HG03095 (cell line): ENCODE data around the gene CSF3.

ENCODE experiments used
- ATAC-seq: cut with Tn5 transposase; IDR thresholded peaks from one replicate; pipeline ENCODE4 v1.9.1; 2021; ENCODE audit warnings: moderate library complexity; ENCODE audit not compliant: unreplicated experiment

Gene CSF3

GRCh38 chr17:40060887-40061608 lies 45.8 kb downstream of the CSF3 start:
- no peak for ATAC-seq

- ATAC-seq, result no peak
These were observed 46.4 kb downstream of the CSF3 start for GRCh38 chr17:40061609-40062038.

- peak; percentile 51 for ATAC-seq
These were observed 47.3 kb downstream of the CSF3 start, which contains the start of gene THRA for GRCh38 chr17:40062329-40063186. TSS of gene THRA (plus strand) at chr17:40062965. CDS start at chr17:40074489, 11,524 bp downstream.

- ATAC-seq, result no peak
These were observed 48.0 kb downstream of the CSF3 start for GRCh38 chr17:40063187-40063771.

GRCh38 chr17:40063901-40064531 lies 48.8 kb downstream of the CSF3 start:
- no peak for ATAC-seq

GRCh38 chr17:40064971-40065768 lies 49.9 kb downstream of the CSF3 start:
- ATAC-seq, result no peak

GRCh38 chr17:40065769-40066510 lies 50.7 kb downstream of the CSF3 start:
- no peak for ATAC-seq
